Ovary (tissue), 9 donors: Measurements from ENCODE around the gene MEIOC. TPM values are rescaled to one million over a fixed set of nuclear protein-coding genes. Genes with fewer than 3 reads are reported as not detected.
"Not testable (repeated sequence)": the region's sequence is repeated elsewhere in the genome, so short reads cannot be mapped to it uniquely, and the experiment has no call there.

Experiments used
- DNase-seq, 5 donors: peaks; one replicate each; pipeline ENCODE4 v3.0.0-alpha.2; 2019 to 2020
- H3K27ac ChIP-seq, 2 donors: fragments of 200-600 bp; one replicate each; pipeline versions ENCODE4 v1.5.1 to v1.8.0; 2019 to 2022
- H3K27me3 ChIP-seq: fragments of 200-600 bp; one replicate; pipeline ENCODE4 v1.8.0; 2022
- H3K36me3 ChIP-seq: fragments of 200-600 bp; sonication (generic); one replicate; pipeline ENCODE4 v1.5.1; 2019
- H3K4me1 ChIP-seq: one replicate; pipeline ENCODE4 v1.8.1; 2013; ENCODE audit warnings: mild to moderate bottlenecking, moderate library complexity; ENCODE audit not compliant: insufficient read depth
- H3K4me3 ChIP-seq: fragments of 200-600 bp; sonication (generic); one replicate; pipeline ENCODE4 v1.5.1; 2017
- H3K9me3 ChIP-seq, 2 donors: fragments of 200-600 bp in 1 of 2; sonication (generic) in 1 of 2; one replicate each; pipeline versions ENCODE4 v1.5.1 to v1.8.1; 2013 to 2019; ENCODE audit warnings: mild to moderate bottlenecking in 1 of 2, moderate library complexity in 1 of 2
- CTCF ChIP-seq, 3 donors: fragments of 450-650 bp in 2 of 3; fragments of 200-600 bp in 1 of 3; IDR thresholded peaks; one replicate each; pipeline versions ENCODE4 v1.5.1 to v1.8.0; 2016 to 2022; ENCODE audit warnings: antibody characterized with exemption in 3 of 3, mild to moderate bottlenecking in 1 of 3
- EP300 ChIP-seq: sonication (generic); formaldehyde crosslinking; IDR thresholded peaks from one replicate; pipeline ENCODE4 v1.6.1; 2017; ENCODE audit warnings: antibody characterized with exemption
- POLR2A ChIP-seq: fragments of 450-650 bp; IDR thresholded peaks from one replicate; pipeline ENCODE4 v1.6.1; 2017; ENCODE audit warnings: antibody characterized with exemption, mild to moderate bottlenecking, moderate library complexity
- WGBS, 3 donors: extraction: QIAGEN DNeasy Blood & Tissue Kit in 1 of 3; methylation state at CpG; one replicate each; pipeline versions ENCODE4 v1.1.5 to v1.1.7; 2013 to 2017; 5-methylcytosine and 5-hydroxymethylcytosine counted together
- intact Hi-C, 4 donors: fragments of 100-400 bp; cut with DNase I; formaldehyde crosslinking; loops; one replicate each; pipeline versions ENCODE4 v1.11.0 to v1.15.1; 2022 to 2023
- polyA plus RNA-seq, 2 donors: library from polyadenylated mRNA; stranded (reverse); fragments of 200-250 nt in 1 of 2; fragments of 350-450 nt in 1 of 2; fragmentation: Illumina TruSeq in 1 of 2; extraction: RNeasy Lipid Tissue Mini Kit (QIAGEN cat#74804) in 1 of 2; gene quantifications; one replicate each; pipeline ENCODE4 v1.2.3, GENCODE V29; 2013 to 2014
- total RNA-seq, 7 donors: library from RNA; depleted of rRNA in 2 of 7; stranded (reverse); fragments of >200 nt in 2 of 7; fragmentation: NEBNext Ultra II Directional in 3 of 7; extraction: Animal tissue kit (Norgen Biotek cat#: 25700) in 3 of 7; gene quantifications; one replicate each; pipeline versions ENCODE4 v1.1.0 to v1.2.4, GENCODE V29; 2016 to 2023
- donor health status: DM: no; HTN: no; CAD: no; lungs with moderate emphysema.
- donor health status: DM: no; HTN: no; CAD: no.
- donor health status: Bipolar disorder and iron deficiency.
- donor health status: DM: yes; HTN: yes; CAD: no.
- donor health status: DM: no; HTN: no; CAD: no.
- donor health status: DM: yes; HTN: yes; CAD: no.

Gene MEIOC
- total and polyA plus RNA-seq, 9 donors: 0.07 TPM; not detected in 8

GRCh38 chr17:44673893-44674292, 17.6 kb downstream of the MEIOC start:
- 49 to 66% (median 54%) methylated on average over 2 of the region's 2 CpGs for WGBS, 3 donors
- Histone ChIP-seq H3K4me3 (no peak overlapping the region), H3K27ac (no peak overlapping the region), H3K9me3 (no peaks in the 10 kb centered on the region), H3K4me1 (no peaks in the 10 kb centered on the region), H3K27me3 (no peaks in the 10 kb centered on the region), H3K36me3 (no peaks in the 10 kb centered on the region)
- TF ChIP-seq CTCF (IDR thresholded peaks at IDR 0.05) (no peak), POLR2A (no peak)
- DNase-seq: no peak
- intact Hi-C loops: no loop called here

GRCh38 chr17:44677136-44677535, 20.9 kb downstream of the MEIOC start:
- Histone ChIP-seq H3K9me3 (no peaks in the 10 kb centered on the region), H3K4me1 (no peaks in the 10 kb centered on the region), H3K36me3 (no peaks in the 10 kb centered on the region), H3K4me3 (no peak overlapping the region), H3K27me3 (no peaks in the 10 kb centered on the region), H3K27ac (no peak overlapping the region)
- intact Hi-C loops: no loop called here
- WGBS, 3 donors: 54 to 56% (median 54%) methylated on average over 2 of the region's 2 CpGs
- TF ChIP-seq POLR2A: no peak
- TF ChIP-seq EP300: no peak
- TF ChIP-seq CTCF (IDR thresholded peaks at IDR 0.05): no peak
- no peak for DNase-seq

GRCh38 chr17:44683303-44683702, 27.0 kb downstream of the MEIOC start:
- H3K4me3 ChIP-seq, H3K36me3 ChIP-seq, intact Hi-C loops, H3K9me3 ChIP-seq, H3K27ac ChIP-seq, DNase-seq, H3K27me3 ChIP-seq, H3K4me1 ChIP-seq: not testable (repeated sequence)
- WGBS, 3 donors: 88 to 95% (median 93%) methylated on average over 4 of the region's 4 CpGs

- no peaks in the 10 kb centered on the region for H3K9me3 ChIP-seq
- no peak overlapping the region for H3K4me3 ChIP-seq
- no peak overlapping the region for H3K27ac ChIP-seq
- intact Hi-C loops: no loop called here
- DNase-seq: no peak
- WGBS, 3 donors: 89 to 96% (median 96%) methylated on average over 1 of the region's 1 CpG
- no peaks in the 10 kb centered on the region for H3K27me3 ChIP-seq
- TF ChIP-seq EP300 (no peak), POLR2A (no peak), CTCF (IDR thresholded peaks at IDR 0.05) (no peak)
- no peaks in the 10 kb centered on the region for H3K36me3 ChIP-seq
- peaks cover 6% of the 10 kb centered on the region for H3K4me1 ChIP-seq
Observed at GRCh38 chr17:44687756-44688155, 31.5 kb downstream of the MEIOC start.

- Histone ChIP-seq H3K27me3 (no peaks in the 10 kb centered on the region), H3K9me3 (no peaks in the 10 kb centered on the region), H3K36me3 (no peaks in the 10 kb centered on the region), H3K27ac (no peak overlapping the region), H3K4me3 (no peak overlapping the region), H3K4me1 (peaks cover 6% of the 10 kb centered on the region)
- DNase-seq: no peak
- intact Hi-C loops: no loop called here
- no peak for TF ChIP-seq CTCF (IDR thresholded peaks at IDR 0.05)
- TF ChIP-seq EP300: no peak
- TF ChIP-seq POLR2A: no peak
- WGBS, 3 donors: 82 to 88% (median 86%) methylated on average over 2 of the region's 2 CpGs
Observed at GRCh38 chr17:44688200-44688599, 31.9 kb downstream of the MEIOC start.
